GM10266 (cell line): ENCODE results near the gene TEX261.
"Not testable (repeated sequence)": the region's sequence is repeated elsewhere in the genome, so short reads cannot be mapped to it uniquely, and the experiment has no call there.

Experiments
- DNase-seq: peaks from one replicate; pipeline ENCODE4 v3.0.0; 2012; ENCODE audit errors: extremely low spot score
- TF ChIP-seq, protein P1 (sequence below): IDR thresholded peaks from 2 replicates; pipeline ENCODE4 v1.5.1; 2012; ENCODE audit warnings: mild to moderate bottlenecking, low read depth; ENCODE audit not compliant: control insufficient read depth, insufficient read depth; ENCODE audit errors: missing control alignments

TEX261 gene

DNA sequence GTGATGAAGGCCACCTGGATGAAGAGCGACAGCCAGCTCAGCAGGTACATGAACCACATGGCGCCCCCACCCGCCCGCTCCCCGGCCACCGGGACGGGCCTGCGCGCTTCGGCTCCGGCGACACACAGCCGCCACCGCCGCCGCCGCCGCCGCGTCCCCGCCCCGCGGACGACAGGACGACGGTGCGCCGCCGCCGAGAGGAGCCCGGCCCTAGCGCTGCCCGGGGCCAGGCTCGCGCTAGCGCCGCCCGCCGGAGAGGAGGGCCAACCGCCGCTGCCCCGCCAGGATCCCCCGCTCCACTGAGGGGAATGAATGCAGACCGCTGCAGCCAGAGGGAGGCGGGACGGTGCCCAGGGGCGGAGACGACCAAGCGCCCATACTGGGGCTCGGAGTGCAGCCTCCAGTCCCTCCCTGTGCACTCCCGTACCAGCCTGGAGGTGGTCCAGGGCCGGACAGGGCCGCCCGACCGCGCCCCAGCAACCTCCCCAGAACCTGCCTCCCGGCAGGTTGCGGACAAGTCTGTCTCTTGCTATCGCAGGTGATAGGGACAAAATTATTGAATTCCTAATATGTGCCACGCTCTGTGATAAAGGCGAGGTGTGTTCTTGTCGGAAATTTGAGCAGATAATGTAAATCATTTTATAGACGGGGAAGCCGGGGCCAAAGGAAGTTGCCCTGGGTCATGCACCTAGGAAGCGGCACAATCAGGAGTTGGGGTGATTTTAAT, at the start of gene TEX261:
TSS of gene TEX261 (minus strand) at position 175 of the 727 bp plus-strand sequence. CDS start at position 59, 116 bp downstream.
- DNase-seq = peak; percentile 94
- TF ChIP-seq, protein P1, sequence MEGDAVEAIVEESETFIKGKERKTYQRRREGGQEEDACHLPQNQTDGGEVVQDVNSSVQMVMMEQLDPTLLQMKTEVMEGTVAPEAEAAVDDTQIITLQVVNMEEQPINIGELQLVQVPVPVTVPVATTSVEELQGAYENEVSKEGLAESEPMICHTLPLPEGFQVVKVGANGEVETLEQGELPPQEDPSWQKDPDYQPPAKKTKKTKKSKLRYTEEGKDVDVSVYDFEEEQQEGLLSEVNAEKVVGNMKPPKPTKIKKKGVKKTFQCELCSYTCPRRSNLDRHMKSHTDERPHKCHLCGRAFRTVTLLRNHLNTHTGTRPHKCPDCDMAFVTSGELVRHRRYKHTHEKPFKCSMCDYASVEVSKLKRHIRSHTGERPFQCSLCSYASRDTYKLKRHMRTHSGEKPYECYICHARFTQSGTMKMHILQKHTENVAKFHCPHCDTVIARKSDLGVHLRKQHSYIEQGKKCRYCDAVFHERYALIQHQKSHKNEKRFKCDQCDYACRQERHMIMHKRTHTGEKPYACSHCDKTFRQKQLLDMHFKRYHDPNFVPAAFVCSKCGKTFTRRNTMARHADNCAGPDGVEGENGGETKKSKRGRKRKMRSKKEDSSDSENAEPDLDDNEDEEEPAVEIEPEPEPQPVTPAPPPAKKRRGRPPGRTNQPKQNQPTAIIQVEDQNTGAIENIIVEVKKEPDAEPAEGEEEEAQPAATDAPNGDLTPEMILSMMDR = peak; percentile 97

- TF ChIP-seq, protein P1 = no peak
- no peak for DNase-seq
These were observed 49.1 kb upstream of the TEX261 start for GRCh38 chr2:71043531-71044407.

DNA sequence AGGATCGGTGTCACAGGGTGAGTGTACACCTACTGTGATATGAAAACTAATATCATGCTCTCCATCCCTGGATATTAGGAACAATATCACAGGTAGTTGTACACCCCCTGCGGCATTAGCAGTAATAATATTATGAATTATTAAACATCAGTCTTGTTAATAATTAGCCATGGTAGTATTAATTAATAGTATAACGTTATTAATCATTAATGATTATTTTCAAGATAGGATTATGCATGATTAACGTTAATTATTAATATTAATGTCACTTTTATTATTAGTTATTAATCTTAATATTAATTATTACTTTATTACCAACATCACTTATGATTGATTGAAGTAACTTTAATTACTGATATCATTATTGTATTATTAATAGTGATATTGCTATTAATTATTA, 47.6 kb upstream of the TEX261 start:
- no peak for DNase-seq
- TF ChIP-seq, protein P1 = no peak

DNA sequence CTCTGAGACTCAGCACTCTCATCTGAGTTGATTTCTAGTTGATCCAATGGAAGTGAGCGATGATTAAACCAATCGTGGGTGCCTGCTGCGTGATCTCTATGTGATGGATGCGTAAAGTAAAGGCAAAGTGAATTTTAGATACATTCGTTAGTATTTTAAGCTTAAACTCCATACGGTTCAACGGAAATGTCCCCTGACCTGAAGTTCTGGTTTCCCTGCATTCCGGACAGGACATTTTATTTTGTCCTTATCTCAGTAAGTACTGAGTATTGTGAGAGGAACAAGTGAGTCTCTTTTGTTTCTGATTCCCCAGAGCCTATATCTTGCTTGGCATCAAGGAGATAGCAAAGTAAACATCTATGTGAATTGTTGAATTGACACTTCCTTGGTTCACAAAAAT, 41.6 kb upstream of the TEX261 start:
- DNase-seq = not testable (repeated sequence)

DNA sequence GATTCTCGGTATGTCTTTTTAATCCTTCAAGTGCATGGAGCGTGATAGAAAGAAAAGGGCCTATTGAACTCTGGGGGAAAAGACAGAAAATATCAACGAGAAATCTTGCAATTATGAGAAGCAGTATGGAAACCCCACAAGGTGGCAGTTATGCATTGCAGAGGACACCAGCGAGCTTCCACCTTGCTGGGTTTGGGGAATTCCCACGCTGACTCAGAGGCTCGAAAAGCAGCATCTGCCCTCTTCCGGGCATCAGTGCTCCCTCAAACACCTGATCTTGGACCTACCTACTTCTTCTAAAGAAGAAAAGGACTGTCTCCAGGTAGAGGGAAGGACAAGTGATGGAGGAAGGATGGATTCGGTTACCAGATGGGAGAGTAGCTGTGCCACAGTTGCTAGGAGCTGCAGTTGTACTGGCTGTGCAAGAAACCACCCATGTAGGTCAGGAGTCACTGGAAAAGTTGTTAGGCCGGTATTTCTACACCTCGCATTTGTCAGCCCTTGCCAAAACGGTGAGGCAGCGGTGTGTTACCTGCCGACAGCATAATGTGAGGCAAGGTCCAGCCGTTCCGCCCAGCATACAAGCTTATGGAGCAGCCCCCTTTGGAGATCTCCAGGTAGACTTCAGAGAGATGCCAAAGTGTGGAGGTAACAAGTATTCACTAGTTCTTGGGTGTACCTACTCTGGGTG, 29.0 kb upstream of the TEX261 start:
- TF ChIP-seq, protein P1 = peak; percentile 49
- not testable (repeated sequence) for DNase-seq

DNA sequence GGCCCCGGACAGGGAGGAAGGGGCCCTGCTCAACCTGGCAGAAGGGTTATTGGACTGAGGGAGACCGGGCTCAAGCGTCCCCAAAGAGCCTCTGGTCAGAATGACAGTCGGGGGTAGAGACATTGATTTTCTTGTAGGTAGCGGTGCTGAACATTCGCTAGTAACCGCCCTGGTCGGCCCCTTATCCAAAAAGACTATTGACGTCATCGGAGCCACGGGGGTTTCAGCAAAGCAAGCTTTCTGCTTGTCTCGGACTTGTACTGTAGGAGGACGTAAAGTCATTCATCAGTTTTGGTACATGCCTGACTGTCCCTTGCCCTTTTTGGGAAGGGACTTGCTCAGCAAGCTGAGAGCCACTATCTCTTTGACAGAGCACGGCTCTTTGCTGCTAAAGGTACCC, 26.7 kb upstream of the TEX261 start:
- DNase-seq = not testable (repeated sequence)

- not testable (repeated sequence) for DNase-seq
These were observed 25.3 kb upstream of the TEX261 start for GRCh38 chr2:71019989-71020388.

DNA sequence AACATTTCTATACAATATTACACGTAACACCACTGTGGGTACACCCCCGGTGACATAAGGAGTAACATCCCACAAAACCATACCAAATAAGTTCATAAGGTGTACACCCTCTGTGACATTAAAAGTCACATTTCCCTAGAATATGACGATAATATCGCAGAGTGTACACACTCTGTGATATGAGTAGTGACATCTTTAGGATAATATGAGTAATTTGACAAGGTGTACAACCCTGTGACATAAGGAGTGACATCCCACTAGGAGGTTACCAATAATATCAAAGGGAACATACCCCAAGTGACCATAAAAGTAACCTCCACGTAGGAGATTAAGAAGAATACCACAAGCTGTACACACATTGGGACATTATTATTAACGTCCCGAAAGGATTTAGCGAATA, 24.0 kb upstream of the TEX261 start:
- no peak for DNase-seq
- TF ChIP-seq, protein P1 = no peak

GRCh38 chr2:71011786-71012185, 17.1 kb upstream of the TEX261 start:
- not testable (repeated sequence) for DNase-seq
